ENCODE data around the gene TAF10. TPM values are rescaled to one million over a fixed set of nuclear protein-coding genes. Genes with fewer than 3 reads are reported as not detected.
A peak's percentile ranks its signal among the peaks of the same experiment; 100 is the strongest.

The TAF10 gene
- total and polyA plus RNA-seq, 2 of the 13 experiments (the other 11 are each of a cell fraction or from before 2014, with no cell fraction given), result 71.3 to 134 TPM

DNA sequence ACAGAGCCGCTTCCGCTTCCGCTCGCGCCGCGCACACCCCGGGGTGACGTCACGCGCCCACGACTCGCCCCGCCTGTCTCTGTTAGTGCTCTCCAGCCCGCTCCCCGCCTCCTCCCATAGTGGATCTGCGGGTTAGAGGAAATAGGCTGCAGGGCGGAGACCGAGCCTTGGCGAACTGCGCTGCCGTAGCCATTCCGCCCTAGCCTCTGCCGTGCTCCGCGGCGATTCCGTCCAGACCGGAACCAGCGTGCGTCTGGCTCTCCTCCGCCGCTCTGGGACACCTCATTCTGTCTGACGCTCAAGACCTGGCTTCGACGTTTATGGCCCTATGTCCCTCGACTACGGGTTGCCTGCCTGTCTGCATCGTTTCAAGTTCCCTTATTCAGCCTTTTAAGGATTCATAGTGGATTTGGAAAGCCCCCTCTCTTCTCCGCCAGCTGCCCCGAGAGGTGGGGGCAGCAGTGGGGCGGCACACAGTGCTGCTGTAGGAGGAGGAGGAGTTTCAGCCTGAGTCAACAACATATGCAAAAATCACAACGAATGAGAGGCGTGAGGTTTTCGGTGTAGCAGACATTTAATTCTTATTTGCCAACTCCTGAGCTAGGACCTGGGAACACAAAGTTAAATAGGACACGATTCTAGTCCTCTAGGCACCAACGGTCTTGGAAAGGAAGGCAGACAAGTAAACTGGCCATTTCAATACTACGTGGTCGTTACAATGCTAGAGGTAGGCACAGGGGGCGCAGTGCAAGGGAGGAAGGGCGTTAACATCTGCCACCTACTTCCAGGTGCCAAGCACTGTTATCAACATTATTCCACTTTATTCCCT, at the start of gene TAF10 (continued):
- TF ChIP-seq ZBTB1 (CRISPR knock-in tag; IDR thresholded peaks at IDR 0.05; ENCODE audit: borderline replicate concordance), result no peak
- no peak for TF ChIP-seq ZNF326 (CRISPR knock-in tag; IDR thresholded peaks at IDR 0.05; ENCODE audit: borderline replicate concordance)
- TF ChIP-seq HES4 (CRISPR knock-in tag; IDR thresholded peaks at IDR 0.05; ENCODE audit: borderline replicate concordance), result no peak
- TF ChIP-seq, protein P1, sequence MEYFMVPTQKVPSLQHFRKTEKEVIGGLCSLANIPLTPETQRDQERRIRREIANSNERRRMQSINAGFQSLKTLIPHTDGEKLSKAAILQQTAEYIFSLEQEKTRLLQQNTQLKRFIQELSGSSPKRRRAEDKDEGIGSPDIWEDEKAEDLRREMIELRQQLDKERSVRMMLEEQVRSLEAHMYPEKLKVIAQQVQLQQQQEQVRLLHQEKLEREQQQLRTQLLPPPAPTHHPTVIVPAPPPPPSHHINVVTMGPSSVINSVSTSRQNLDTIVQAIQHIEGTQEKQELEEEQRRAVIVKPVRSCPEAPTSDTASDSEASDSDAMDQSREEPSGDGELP (IDR thresholded peaks at IDR 0.05; ENCODE audit: borderline replicate concordance, low read depth), result peak; percentile 9; the same call in 1 of the 2 replicates
- TF ChIP-seq CENPX (CRISPR knock-in tag; IDR thresholded peaks at IDR 0.05), result no peak
- TF ChIP-seq KLF15 (CRISPR knock-in tag; IDR thresholded peaks at IDR 0.05; ENCODE audit: borderline replicate concordance), result no peak
- TF ChIP-seq NRL (CRISPR knock-in tag; IDR thresholded peaks at IDR 0.05; ENCODE audit: borderline replicate concordance), result peak; percentile 86
- no peak for TF ChIP-seq ZNF557 (CRISPR knock-in tag; IDR thresholded peaks at IDR 0.05)
- TF ChIP-seq, protein P2, sequence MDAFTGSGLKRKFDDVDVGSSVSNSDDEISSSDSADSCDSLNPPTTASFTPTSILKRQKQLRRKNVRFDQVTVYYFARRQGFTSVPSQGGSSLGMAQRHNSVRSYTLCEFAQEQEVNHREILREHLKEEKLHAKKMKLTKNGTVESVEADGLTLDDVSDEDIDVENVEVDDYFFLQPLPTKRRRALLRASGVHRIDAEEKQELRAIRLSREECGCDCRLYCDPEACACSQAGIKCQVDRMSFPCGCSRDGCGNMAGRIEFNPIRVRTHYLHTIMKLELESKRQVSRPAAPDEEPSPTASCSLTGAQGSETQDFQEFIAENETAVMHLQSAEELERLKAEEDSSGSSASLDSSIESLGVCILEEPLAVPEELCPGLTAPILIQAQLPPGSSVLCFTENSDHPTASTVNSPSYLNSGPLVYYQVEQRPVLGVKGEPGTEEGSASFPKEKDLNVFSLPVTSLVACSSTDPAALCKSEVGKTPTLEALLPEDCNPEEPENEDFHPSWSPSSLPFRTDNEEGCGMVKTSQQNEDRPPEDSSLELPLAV (CRISPR knock-in tag; conservative IDR thresholded peaks at IDR 0.05; ENCODE audit: low read depth), result no peak
- TF ChIP-seq, protein P3, sequence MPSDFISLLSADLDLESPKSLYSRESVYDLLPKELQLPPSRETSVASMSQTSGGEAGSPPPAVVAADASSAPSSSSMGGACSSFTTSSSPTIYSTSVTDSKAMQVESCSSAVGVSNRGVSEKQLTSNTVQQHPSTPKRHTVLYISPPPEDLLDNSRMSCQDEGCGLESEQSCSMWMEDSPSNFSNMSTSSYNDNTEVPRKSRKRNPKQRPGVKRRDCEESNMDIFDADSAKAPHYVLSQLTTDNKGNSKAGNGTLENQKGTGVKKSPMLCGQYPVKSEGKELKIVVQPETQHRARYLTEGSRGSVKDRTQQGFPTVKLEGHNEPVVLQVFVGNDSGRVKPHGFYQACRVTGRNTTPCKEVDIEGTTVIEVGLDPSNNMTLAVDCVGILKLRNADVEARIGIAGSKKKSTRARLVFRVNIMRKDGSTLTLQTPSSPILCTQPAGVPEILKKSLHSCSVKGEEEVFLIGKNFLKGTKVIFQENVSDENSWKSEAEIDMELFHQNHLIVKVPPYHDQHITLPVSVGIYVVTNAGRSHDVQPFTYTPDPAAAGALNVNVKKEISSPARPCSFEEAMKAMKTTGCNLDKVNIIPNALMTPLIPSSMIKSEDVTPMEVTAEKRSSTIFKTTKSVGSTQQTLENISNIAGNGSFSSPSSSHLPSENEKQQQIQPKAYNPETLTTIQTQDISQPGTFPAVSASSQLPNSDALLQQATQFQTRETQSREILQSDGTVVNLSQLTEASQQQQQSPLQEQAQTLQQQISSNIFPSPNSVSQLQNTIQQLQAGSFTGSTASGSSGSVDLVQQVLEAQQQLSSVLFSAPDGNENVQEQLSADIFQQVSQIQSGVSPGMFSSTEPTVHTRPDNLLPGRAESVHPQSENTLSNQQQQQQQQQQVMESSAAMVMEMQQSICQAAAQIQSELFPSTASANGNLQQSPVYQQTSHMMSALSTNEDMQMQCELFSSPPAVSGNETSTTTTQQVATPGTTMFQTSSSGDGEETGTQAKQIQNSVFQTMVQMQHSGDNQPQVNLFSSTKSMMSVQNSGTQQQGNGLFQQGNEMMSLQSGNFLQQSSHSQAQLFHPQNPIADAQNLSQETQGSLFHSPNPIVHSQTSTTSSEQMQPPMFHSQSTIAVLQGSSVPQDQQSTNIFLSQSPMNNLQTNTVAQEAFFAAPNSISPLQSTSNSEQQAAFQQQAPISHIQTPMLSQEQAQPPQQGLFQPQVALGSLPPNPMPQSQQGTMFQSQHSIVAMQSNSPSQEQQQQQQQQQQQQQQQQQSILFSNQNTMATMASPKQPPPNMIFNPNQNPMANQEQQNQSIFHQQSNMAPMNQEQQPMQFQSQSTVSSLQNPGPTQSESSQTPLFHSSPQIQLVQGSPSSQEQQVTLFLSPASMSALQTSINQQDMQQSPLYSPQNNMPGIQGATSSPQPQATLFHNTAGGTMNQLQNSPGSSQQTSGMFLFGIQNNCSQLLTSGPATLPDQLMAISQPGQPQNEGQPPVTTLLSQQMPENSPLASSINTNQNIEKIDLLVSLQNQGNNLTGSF (CRISPR knock-in tag; IDR thresholded peaks at IDR 0.05), result no peak
- TF ChIP-seq PHF5A (CRISPR knock-in tag; IDR thresholded peaks at IDR 0.05; ENCODE audit: low read depth, unreplicated experiment), result no peak
- TF ChIP-seq ZNF703 (CRISPR knock-in tag; IDR thresholded peaks at IDR 0.05; ENCODE audit: borderline replicate concordance), result no peak
- peak; percentile 82 for TF ChIP-seq ZNF605 (CRISPR knock-in tag; IDR thresholded peaks at IDR 0.05)
- TF ChIP-seq ZNF746 (CRISPR knock-in tag; IDR thresholded peaks at IDR 0.05), result peak; percentile 67; the same call in 1 of the 2 replicates
- TF ChIP-seq HHEX (CRISPR knock-in tag; IDR thresholded peaks at IDR 0.05), result no peak
- TF ChIP-seq, protein P4, sequence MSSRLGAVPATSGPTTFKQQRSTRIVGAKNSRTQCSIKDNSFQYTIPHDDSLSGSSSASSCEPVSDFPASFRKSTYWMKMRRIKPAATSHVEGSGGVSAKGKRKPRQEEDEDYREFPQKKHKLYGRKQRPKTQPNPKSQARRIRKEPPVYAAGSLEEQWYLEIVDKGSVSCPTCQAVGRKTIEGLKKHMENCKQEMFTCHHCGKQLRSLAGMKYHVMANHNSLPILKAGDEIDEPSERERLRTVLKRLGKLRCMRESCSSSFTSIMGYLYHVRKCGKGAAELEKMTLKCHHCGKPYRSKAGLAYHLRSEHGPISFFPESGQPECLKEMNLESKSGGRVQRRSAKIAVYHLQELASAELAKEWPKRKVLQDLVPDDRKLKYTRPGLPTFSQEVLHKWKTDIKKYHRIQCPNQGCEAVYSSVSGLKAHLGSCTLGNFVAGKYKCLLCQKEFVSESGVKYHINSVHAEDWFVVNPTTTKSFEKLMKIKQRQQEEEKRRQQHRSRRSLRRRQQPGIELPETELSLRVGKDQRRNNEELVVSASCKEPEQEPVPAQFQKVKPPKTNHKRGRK (CRISPR knock-in tag; IDR thresholded peaks at IDR 0.05), result no peak

Data from HepG2 (cell line).